Cardiac fibroblast (primary cell): ENCODE data around the gene TEDC1.
A peak's percentile ranks its signal among the peaks of the same experiment; 100 is the strongest.

Experiments
- DNase-seq, 2 donors: peaks; one replicate each; pipeline versions ENCODE4 v3.0.0 to v3.0.0-alpha.2; 2010; ENCODE audit warnings: low read depth in 2 of 2
- H3K4me3 ChIP-seq, 2 donors: replicated peaks in 1 of 2; 1 replicate in 1 of 2; 2 replicates in 1 of 2; pipeline ENCODE4 v1.5.1; 2011; ENCODE audit warnings: low read depth in 2 of 2, low read length in 2 of 2, mild to moderate bottlenecking in 2 of 2, moderate library complexity in 1 of 2
- CTCF ChIP-seq: IDR thresholded peaks from one replicate; pipeline ENCODE4 v1.5.1; 2011; ENCODE audit warnings: low read depth, mild to moderate bottlenecking, low read length, inconsistent platforms

The TEDC1 gene

GRCh38 chr14:105519946-105520698 is 29.1 kb downstream of the TEDC1 start:
- no peak for DNase-seq
- no peak overlapping the region for H3K4me3 ChIP-seq
- TF ChIP-seq CTCF = no peak

GRCh38 chr14:105525326-105525725 is 34.3 kb downstream of the TEDC1 start:
- no peak for DNase-seq
- no peak overlapping the region for H3K4me3 ChIP-seq
- no peak for TF ChIP-seq CTCF

DNA sequence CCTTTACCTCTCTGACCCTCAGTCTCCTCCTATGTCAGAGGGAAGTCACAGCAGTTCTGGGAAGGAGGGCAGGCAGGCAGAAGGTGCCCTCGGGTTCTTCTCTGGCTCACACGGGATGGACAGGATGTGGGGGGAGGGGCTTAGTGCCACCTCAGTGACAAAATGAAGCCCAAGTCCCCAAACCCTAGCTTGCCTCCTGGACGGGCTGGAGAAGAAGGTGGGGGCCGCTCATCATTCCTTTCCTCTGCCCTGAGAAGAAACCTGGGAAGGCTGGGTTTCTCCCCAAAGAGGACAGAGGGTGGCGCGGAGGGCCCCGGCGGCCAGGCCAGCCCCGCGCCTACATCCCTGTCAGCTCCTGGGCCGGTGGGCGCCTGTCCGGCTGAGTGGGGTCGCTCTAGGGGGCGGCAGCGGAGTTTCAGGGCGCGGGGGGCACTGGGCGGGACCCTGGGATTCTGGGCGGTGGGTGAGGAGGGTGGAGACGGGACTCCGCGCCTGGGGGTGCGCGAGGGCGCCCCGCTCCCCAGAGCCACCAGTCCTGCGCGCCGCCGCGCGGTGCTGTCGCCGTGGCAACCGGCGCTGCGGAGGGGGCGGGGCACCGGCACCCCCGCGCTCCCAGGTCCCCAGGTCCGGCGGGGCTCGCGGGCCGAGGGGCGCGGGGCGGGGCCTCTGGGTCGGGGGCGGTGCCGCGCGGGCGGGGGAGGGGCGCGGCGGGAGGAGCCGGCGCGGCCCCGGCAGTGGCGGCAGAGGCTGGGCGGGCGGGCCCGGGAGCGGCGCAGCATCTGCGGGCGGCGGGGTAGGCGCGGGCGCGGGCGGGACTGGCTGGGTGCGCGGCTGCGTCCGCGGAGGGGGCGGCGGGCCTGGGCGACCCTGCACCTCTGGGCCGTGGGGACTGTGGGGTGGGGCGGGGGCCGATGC is 35.1 kb downstream of the TEDC1 start, which contains the start of gene TMEM121:
TSS of gene TMEM121 (plus strand) at position 723 of the 915 bp plus-strand sequence. CDS start 2,252 bp downstream, outside the sequence.
- H3K4me3 ChIP-seq = peak within 1 kb of the TSS; percentile 54 to 57
- no peak for DNase-seq
- no peak for TF ChIP-seq CTCF

- no peak for TF ChIP-seq CTCF
- no peak for DNase-seq
- peak overlapping the region; percentile 54 to 57 for H3K4me3 ChIP-seq
Observed at GRCh38 chr14:105526776-105527380, 35.8 kb downstream of the TEDC1 start.

DNA sequence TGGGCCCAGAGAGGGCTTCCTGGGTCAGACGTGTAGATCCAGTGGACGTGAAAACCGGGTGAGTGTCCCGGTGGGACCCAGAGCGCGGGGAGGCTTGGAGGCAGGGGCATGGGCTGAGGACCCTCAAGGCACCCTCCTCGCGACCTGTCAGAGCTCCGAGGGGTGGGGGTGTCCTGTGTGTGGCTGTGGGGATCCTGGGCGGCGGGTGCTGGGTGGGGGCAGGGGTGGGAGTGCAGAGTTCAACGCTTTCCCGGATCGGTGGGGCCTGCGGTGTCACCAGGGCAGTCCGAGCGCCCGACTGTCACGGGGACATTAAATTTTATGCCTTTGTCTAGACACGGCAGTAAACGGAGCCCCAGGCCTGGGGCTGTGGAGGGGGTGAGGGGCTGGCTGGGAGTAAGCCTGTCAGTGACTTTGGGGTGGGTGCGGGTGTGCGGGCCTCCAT is 36.4 kb downstream of the TEDC1 start:
- no peak for TF ChIP-seq CTCF
- no peak for DNase-seq
- H3K4me3 ChIP-seq = peak overlapping the region; percentile 54 to 57

- peak; percentile 72 to 78 for DNase-seq
- peak; percentile 53 for TF ChIP-seq CTCF
- H3K4me3 ChIP-seq = peak overlapping the region; percentile 47 to 53
Observed at GRCh38 chr14:105527826-105528585, 37.0 kb downstream of the TEDC1 start.
